HG03196 (cell line): ENCODE data around the gene PNMT.
A peak's percentile ranks its signal among the peaks of the same experiment; 100 is the strongest.

Experiments used
- ATAC-seq: cut with Tn5 transposase; IDR thresholded peaks from one replicate; pipeline ENCODE4 v1.9.1; 2021; ENCODE audit not compliant: unreplicated experiment

Gene PNMT

GRCh38 chr17:39669897-39670735 lies 1.9 kb downstream of the PNMT start:
- ATAC-seq = no peak

GRCh38 chr17:39670746-39671145 lies 2.5 kb downstream of the PNMT start:
- no peak for ATAC-seq

- ATAC-seq = no peak
Observed at GRCh38 chr17:39671651-39672521, 3.6 kb downstream of the PNMT start.

GRCh38 chr17:39672522-39673334 lies 4.5 kb downstream of the PNMT start:
- ATAC-seq = no peak

GRCh38 chr17:39673335-39674081 lies 5.3 kb downstream of the PNMT start:
- no peak for ATAC-seq

- no peak for ATAC-seq
Observed at GRCh38 chr17:39674179-39674578, 5.9 kb downstream of the PNMT start.

- no peak for ATAC-seq
Observed at GRCh38 chr17:39674702-39675389, 6.6 kb downstream of the PNMT start.

GRCh38 chr17:39675390-39676082 lies 7.3 kb downstream of the PNMT start:
- no peak for ATAC-seq

GRCh38 chr17:39676198-39676819 lies 8.1 kb downstream of the PNMT start:
- ATAC-seq = peak; percentile 42

GRCh38 chr17:39677072-39677471 lies 8.8 kb downstream of the PNMT start:
- ATAC-seq = no peak

- no peak for ATAC-seq
Observed at GRCh38 chr17:39677542-39678339, 9.5 kb downstream of the PNMT start.

GRCh38 chr17:39678340-39679116 lies 10.3 kb downstream of the PNMT start:
- ATAC-seq = no peak

GRCh38 chr17:39679521-39680192 lies 11.4 kb downstream of the PNMT start:
- ATAC-seq = no peak

GRCh38 chr17:39683295-39683939 lies 15.2 kb downstream of the PNMT start:
- ATAC-seq = no peak

GRCh38 chr17:39684369-39685192 lies 16.3 kb downstream of the PNMT start:
- no peak for ATAC-seq
